HG02571 (cell line): Measurements from ENCODE around the gene CBLB.
A peak's percentile ranks its signal among the peaks of the same experiment; 100 is the strongest.
"Not testable (repeated sequence)": the region's sequence is repeated elsewhere in the genome, so short reads cannot be mapped to it uniquely, and the experiment has no call there.

ENCODE experiments used
- ATAC-seq: cut with Tn5 transposase; IDR thresholded peaks from one replicate; pipeline ENCODE4 v1.9.1; 2021; ENCODE audit warnings: mild to moderate bottlenecking, moderate library complexity; ENCODE audit not compliant: unreplicated experiment

The CBLB gene

GRCh38 chr3:105823149-105823867, 45.5 kb downstream of the CBLB start:
- ATAC-seq, result no peak

DNA sequence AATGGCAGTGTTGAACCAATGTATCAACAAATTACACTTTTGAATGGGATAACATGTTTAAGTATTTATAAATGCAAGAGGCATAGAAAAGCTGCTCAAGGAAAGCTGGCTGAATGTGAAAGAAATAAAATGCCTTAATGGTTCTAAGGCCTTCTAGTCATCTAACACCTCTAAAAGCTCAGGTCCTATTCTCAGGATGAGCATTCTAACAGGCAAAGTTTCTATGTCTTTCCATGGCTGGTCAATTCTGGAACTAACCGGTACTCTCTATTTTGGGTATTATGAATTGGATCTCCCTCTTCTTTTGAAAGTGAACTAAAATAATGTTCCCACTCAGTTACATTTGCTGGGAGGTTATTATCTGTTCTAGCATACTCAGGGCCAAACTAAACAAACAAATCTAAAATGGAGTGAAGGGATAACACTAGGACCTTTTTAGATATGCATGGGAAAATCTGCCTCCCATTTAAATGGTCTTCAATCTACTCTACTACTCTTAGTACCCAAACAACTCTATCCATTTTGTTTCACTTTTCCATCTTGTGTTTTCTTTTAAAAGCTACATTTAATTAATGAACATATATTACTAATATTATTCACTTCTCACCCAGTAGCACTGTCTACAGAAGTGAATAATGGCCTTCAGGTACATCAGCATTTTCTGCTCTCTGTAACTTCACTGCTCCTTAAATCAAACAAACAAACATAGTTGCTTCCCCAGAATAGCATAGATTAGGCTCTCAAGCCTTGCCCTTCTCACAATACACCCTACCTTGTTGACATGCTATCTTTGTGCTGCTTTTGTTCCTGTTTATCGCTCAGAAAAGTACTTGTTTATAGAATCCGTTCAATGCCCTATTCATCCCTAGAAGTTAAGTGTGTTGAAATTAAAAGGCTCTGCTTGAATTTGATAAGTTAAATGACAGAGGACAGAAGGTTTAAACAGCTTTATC, 46.4 kb downstream of the CBLB start:
- ATAC-seq, result no peak

DNA sequence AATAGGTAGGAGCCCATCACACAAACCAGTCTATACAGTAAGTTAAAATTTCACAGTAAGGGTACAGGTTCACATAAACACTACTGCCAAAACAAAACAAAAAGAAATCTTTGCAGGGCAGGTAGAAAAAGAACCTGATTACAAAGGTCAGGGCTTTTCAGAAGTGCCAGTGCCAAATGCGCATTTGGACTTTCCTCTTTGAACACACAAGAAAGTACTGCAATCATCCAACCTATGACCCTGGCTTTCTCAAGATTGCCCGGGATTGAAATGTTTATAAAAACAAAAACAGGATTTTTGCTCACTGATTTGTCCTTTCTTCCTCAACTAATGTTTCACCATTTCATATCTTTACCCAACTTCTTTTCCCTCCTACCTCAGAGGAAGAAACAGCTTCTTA, 47.4 kb downstream of the CBLB start:
- no peak for ATAC-seq

DNA sequence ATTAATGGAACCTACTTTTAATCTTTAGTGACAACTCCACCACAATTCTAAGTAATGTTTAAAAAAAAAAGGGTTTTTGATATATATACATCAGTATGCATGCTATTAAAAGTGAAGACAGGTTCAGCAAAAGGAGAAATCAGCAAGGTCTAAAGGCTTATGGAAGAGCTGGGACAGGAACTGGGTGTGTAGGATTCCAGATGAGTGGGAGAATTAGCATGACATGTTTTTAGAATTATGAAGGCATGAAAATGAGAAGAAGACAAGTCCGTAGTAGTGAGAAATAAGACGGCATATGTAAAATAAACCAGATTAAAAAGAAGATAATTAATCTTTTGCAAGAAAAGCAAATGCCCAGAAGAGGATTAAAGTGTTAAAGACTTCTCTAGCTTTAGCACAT, 52.0 kb downstream of the CBLB start:
- ATAC-seq, result no peak

DNA sequence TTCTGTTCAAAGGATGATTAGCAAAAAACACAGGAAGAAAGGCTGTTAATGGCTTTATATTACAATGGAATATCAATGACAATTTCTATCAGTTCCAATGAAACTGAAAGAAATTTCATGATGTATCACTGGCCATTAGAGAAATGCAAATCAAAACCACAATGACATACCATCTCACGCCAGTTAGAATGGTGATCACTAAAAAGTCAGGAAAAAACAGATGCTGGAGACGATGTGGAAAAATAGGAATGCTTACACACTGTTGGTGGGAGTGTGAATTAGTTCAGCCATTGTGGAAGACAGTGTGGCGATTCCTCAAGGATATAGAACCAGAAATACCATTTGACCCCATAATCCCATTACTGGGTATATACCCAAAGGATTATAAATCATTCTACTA, 53.5 kb downstream of the CBLB start:
- not testable (repeated sequence) for ATAC-seq

DNA sequence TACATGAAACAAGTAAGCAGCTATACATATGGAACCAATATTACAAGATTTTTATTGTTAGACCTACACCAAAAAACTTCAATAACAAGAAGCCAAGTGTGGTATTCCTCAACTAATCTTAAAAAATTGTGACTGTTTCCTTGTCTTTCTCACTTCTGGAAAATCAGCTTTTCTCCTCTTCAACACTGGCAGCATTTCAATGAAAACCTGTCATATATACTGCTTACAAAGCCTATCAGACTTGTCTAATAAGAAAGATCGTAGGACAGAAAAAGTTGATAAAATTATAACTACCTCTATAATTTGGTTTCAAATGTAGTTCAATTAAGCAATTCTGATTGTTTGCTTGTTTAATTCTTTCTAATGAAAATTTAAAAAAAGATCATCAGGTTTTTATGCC, 55.1 kb downstream of the CBLB start:
- ATAC-seq, result no peak

DNA sequence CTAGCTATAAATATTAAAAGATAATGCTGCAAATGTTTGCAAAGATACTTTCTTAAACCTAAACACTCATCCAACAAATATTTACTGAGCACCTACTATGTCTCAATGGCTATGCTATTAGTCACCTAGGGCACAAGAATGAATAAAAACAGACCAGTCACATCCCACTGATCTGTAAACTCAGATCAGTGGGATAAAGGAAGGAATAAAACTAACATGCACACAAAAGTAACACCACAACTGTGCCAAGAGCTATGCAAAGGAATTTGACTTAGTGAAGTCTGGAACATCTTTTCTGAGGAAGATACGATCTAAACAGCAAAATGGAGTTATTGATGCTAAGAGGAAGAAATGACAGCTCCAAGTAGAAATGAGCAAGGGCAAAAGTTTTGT, 56.6 kb downstream of the CBLB start:
- ATAC-seq, result no peak

GRCh38 chr3:105811518-105812193, 57.2 kb downstream of the CBLB start:
- no peak for ATAC-seq

DNA sequence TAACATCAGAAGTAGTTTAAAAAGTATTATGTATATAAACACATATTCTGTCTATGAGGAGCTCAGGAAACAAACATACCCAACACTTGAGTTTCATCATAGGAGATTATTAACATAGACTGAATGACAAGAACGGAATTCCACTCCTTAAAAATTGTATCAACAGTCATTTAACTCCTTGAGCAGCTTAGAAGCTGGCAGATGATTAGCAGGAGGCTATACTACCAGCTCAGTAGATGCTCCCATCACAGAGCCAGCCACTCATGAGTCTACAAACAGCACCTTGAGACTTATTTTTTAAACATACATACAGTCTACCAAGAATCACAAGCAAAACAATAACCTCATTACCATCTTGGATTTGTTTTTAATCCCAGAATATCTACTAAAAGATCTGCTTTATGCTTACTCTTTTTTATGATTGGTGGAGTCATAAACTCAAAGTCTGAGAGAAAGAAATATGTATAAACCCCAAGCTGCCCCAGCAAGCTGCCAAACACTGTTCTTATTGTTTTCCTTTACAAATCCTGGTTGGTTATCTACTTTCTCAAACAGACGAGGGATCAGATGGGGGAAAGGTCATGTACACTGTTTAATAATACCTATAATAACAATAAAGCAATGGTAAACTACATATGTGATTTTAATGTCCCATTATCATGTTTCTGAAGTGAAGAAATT, 59.5 kb downstream of the CBLB start:
- ATAC-seq, result no peak

GRCh38 chr3:105807701-105808100, 61.1 kb downstream of the CBLB start:
- ATAC-seq, result no peak

DNA sequence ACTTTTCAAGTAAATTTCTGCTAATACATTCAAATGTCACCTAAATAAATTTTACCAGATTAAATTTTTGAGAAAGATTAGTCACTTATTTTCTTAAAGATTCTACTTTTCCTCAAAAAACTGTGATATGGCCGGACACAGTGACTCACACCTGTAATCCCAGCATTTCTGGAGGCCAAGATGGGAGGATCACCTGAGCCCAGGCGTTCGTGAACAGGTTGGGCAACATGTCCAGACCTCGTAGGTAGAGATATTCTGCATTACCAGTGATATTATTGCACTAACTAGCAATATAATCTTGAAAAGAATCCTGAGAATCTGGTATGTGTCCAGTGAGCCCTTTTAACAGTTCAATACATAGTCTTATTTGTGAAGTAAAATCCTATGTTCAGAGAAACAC, 61.7 kb downstream of the CBLB start:
- no peak for ATAC-seq

DNA sequence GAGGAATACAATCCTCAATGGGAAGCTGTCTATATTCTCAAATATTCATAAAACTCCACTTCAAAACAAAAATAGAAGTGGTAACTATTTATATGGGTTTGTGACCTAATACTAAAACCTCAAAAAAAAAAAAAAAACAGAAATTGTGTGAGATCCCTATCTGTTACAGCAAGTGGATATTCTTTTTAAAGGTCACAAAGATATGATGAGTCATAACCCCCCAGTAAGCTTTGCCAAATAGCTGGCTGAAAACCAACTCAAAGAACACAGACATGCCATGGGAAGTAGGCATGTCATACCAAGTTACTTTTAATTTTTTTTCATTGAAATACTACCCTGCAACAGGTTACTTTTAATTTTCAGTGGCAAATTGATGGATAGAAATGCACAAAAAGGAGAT, 62.5 kb downstream of the CBLB start:
- no peak for ATAC-seq

GRCh38 chr3:105805404-105805803, 63.4 kb downstream of the CBLB start:
- no peak for ATAC-seq

DNA sequence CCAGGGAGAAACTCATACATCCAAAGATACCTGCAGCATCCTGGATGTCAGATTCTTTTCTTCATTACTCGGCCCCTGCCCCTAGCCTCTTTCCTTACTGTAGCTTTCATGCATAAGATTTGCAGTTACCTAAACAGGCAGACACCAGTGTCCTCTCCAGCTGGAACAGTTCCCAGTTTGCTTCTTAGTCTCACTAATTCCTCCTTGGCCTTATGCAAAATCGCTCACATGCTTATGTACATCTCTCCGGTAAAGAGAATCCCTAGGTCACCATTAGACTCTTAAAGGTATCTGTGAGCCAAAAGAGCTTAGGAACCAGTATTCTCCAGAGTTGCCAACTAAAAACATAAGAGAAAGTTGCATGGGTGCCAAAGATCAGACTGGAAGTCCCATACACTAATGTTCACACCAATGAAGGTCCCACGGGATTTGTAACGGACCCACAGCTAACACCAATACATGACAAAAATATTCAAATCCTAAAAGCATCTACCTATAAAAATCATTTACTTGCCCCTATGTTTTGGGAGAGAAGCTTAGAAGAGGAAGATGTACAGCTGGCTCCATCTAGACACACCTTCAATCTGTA, 66.6 kb downstream of the CBLB start:
- ATAC-seq, result no peak

DNA sequence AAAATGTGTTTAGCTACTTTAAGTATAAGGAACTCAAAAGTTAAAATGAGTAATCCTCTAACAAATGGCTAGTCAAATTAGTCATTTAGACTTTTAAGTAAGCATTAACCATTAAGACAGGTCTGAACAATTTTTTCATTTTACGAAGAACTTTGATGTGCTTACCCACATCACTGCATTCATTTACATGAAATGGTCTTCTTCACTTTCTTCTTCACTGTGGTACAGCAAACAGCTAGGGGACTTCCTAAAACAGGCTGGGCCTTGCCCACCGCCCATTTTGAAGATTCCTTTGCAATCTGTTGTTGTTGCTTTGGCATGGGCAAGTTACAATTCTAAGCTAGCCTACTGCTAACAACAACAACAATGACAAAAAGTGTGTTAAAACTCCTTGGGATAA, 67.4 kb downstream of the CBLB start:
- ATAC-seq, result no peak

- no peak for ATAC-seq
These were observed 68.5 kb downstream of the CBLB start for GRCh38 chr3:105800320-105800719.

DNA sequence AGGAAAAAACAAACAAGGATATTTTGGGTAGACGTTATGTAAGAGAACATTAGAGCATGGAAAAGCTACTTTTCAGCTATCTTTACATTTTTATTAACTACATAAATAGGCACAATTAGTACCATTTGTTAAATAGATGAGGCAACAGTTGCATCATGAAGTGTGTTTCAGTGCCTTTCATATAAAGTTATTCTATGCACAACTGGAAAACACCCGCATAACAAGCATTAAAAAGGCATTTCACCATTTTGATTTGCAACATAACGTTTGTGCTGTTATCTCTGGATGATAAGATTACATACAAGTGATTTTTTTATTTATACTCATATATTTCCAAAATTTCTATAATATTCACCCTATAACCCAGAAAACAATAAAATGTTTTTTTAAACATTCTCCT, 69.5 kb downstream of the CBLB start:
- ATAC-seq, result no peak

GRCh38 chr3:105798381-105798934, 70.4 kb downstream of the CBLB start:
- peak; percentile 67 for ATAC-seq

DNA sequence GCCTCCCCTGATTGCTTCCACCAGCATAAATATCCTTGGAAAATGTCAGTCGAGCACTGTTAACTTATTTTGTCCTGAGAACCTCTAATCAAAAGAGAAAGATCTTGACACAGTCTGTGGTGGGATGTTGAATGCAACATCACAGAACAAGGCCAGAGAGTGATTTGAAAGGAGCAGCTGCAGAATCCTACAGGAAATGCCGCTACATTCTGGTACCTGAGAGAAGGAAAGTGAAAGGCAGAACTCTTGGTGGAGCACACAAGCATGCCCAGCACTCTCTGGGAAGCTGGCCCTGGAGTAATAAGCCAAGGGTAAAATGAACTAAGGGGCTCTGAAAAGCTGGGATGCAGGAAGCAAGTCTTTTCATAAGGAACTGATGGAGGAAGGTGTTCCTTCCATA, 75.8 kb downstream of the CBLB start:
- ATAC-seq, result no peak
